K562 (cell line): ENCODE data around the gene STPG2. TPM values are rescaled to one million over a fixed set of nuclear protein-coding genes. Genes with fewer than 3 reads are reported as not detected.

Experiments used
- ATAC-seq: fragments of 200-7000 bp; cut with Tn5 transposase; 3 replicates; pipeline ENCODE4 v1.9.1; 2020; ENCODE audit warnings: moderate library complexity
- BruUV-seq: library from RNA; stranded (reverse); fragments of 400-500 nt; replicated peaks from 2 replicates; lab custom pipeline; 2021; lab: Mats Ljungman, UMichigan
- CTCF ChIA-PET: fragments of 300-600 bp; formaldehyde crosslinking; extraction: SDS; loops from one replicate; lab custom pipeline; 2021; ENCODE audit warnings: low intra/inter-chr PET ratio; lab: Yijun Ruan, JAX
- POLR2A ChIA-PET: fragments of 300-600, 350-650 bp; sonication (Branson Sonifier 250); formaldehyde crosslinking; extraction: SDS; loops from one replicate; lab custom pipeline; 2021; ENCODE audit warnings: antibody characterized with exemption, inconsistent platforms; lab: Yijun Ruan, JAX
- DNase-seq, 4 experiments: peaks; one replicate each; pipeline versions ENCODE4 v3.0.0 to v3.0.0-alpha.2; 2011 to 2018; ENCODE audit warnings: low spot score in 3 of 4, mixed read lengths in 3 of 4; ENCODE audit errors: extremely low read depth in 1 of 4
- FAIRE-seq: peaks from 2 replicates; lab custom pipeline; 2011; peaks lifted over from hg19 to GRCh38; lab: Jason Lieb, UNC
- H2AFZ ChIP-seq: 2 replicates; pipeline ENCODE4 v1.6.0; 2011; ENCODE audit warnings: low read depth, low read length, control low read depth, inconsistent platforms
- H3K27ac ChIP-seq: fragments of 200-600 bp; 3 replicates; pipeline ENCODE4 v1.8.0; 2011; ENCODE audit warnings: low read depth, mild to moderate bottlenecking, control low read depth, inconsistent platforms, low read length, moderate library complexity, mixed read lengths; ENCODE audit errors: extremely low read depth
- H3K27me3 ChIP-seq, 2 experiments: fragments of 300-600 bp in 1 of 2; 2 replicates in 1 of 2; 3 replicates in 1 of 2; pipeline versions ENCODE4 v1.6.0 to v1.8.0; 2011; ENCODE audit warnings: inconsistent platforms in 2 of 2, low read length in 2 of 2, mild to moderate bottlenecking in 1 of 2, mixed read lengths in 1 of 2, moderate library complexity in 1 of 2; ENCODE audit not compliant: control insufficient read depth in 2 of 2, insufficient read depth in 2 of 2
- H3K36me3 ChIP-seq: fragments of 300-600 bp; 3 replicates; pipeline ENCODE4 v1.8.0; 2011; ENCODE audit warnings: mild to moderate bottlenecking, low read length, inconsistent platforms; ENCODE audit not compliant: control insufficient read depth, insufficient read depth
- H3K4me1 ChIP-seq, 2 experiments: fragments of 200-600 bp in 1 of 2; replicated peaks in 1 of 2; 2 replicates in 1 of 2; 3 replicates in 1 of 2; pipeline versions ENCODE4 v1.5.1 to v1.8.0; 2011; ENCODE audit warnings: inconsistent platforms in 2 of 2, low read length in 2 of 2, mild to moderate bottlenecking in 1 of 2, mixed read lengths in 1 of 2, moderate library complexity in 1 of 2; ENCODE audit not compliant: control insufficient read depth in 2 of 2, insufficient read depth in 2 of 2
- H3K4me2 ChIP-seq: 2 replicates; pipeline ENCODE4 v1.6.1; 2011; ENCODE audit warnings: low read length, control low read depth, inconsistent platforms, mixed read lengths; ENCODE audit not compliant: insufficient read depth
- H3K4me3 ChIP-seq: fragments of 200-600 bp; sonication (generic), shearing (Covaris generic); 2 replicates; pipeline ENCODE4 v1.5.1; 2016; ENCODE audit warnings: control low read depth, inconsistent platforms
- H3K79me2 ChIP-seq: fragments of 200-600 bp; 3 replicates; pipeline ENCODE4 v1.8.0; 2011; ENCODE audit warnings: low read length, inconsistent platforms; ENCODE audit not compliant: control insufficient read depth, insufficient read depth
- H3K9ac ChIP-seq, 2 experiments: 2 replicates each; pipeline versions ENCODE4 v1.6.0 to v1.6.1; 2011; ENCODE audit warnings: low read depth in 2 of 2, low read length in 2 of 2, control low read depth in 1 of 2, inconsistent platforms in 1 of 2, mild to moderate bottlenecking in 1 of 2, mixed read lengths in 1 of 2; ENCODE audit not compliant: insufficient read depth in 1 of 2
- H3K9me1 ChIP-seq: one replicate; pipeline ENCODE4 v1.6.0; 2011; ENCODE audit warnings: inconsistent platforms, mild to moderate bottlenecking, low read length, moderate library complexity; ENCODE audit not compliant: control insufficient read depth, insufficient read depth
- H3K9me3 ChIP-seq: replicated peaks from 2 replicates; pipeline ENCODE4 v1.5.1; 2011; ENCODE audit warnings: low read depth, low read length, inconsistent platforms; ENCODE audit not compliant: control insufficient read depth, insufficient read depth
- H4K20me1 ChIP-seq: replicated peaks from 2 replicates; pipeline ENCODE4 v1.6.1; 2011; ENCODE audit warnings: low read length, inconsistent platforms, mixed read lengths; ENCODE audit not compliant: control insufficient read depth, insufficient read depth
- CHD2 ChIP-seq: IDR thresholded peaks from 2 replicates; pipeline ENCODE4 v1.6.1; 2011; ENCODE audit warnings: low read depth, low read length
- FOXP1 ChIP-seq: sonication (generic); formaldehyde crosslinking; IDR thresholded peaks from 2 replicates; pipeline ENCODE4 v1.8.0; 2022; ENCODE audit warnings: mild to moderate bottlenecking, missing genetic modification reagents
- KLF16 ChIP-seq: IDR thresholded peaks from 2 replicates; pipeline ENCODE4 v1.6.1; 2016; ENCODE audit warnings: antibody characterized with exemption
- RBM17 ChIP-seq: fragments of 200-400 bp; formaldehyde crosslinking; IDR thresholded peaks from 2 replicates; pipeline ENCODE4 v1.6.1; 2017; ENCODE audit warnings: low read depth, mild to moderate bottlenecking, low read length, borderline replicate concordance
- RFX5 ChIP-seq: IDR thresholded peaks from 2 replicates; pipeline ENCODE4 v1.6.1; 2011; ENCODE audit warnings: low read depth, mild to moderate bottlenecking, improper control_type of control experiment, low read length
- SPI1 ChIP-seq: IDR thresholded peaks from 2 replicates; pipeline ENCODE4 v1.6.1; 2011; ENCODE audit warnings: low read depth, low read length, control low read depth, borderline replicate concordance
- SRSF7 ChIP-seq: fragments of 200-400 bp; formaldehyde crosslinking; optimal IDR thresholded peaks from 2 replicates; pipeline ENCODE3; 2017; ENCODE audit warnings: mild to moderate bottlenecking, low read depth, low read length
- ZBTB1 ChIP-seq: sonication (generic); formaldehyde crosslinking; IDR thresholded peaks from 2 replicates; pipeline ENCODE4 v1.8.1; 2023; ENCODE audit warnings: missing genetic modification reagents, low read depth, mild to moderate bottlenecking, borderline replicate concordance
- ZBTB8A ChIP-seq: fragments of 450-650 bp; IDR thresholded peaks from 2 replicates; pipeline ENCODE4 v1.6.1; 2018; ENCODE audit warnings: mild to moderate bottlenecking, moderate library complexity; ENCODE audit not compliant: partially characterized antibody
- ZKSCAN3 ChIP-seq: fragments of 250-450 bp; sonication (Bioruptor Pico); IDR thresholded peaks from 2 replicates; pipeline ENCODE4 v1.4.0; 2020
- ZKSCAN8 ChIP-seq: fragments of 200-800 bp; sonication (Bioruptor generic); IDR thresholded peaks from 2 replicates; pipeline ENCODE4 v1.6.1; 2016; ENCODE audit warnings: missing genetic modification characterization, missing compliant biosample characterization
- ZNF133 ChIP-seq: fragments of 250-450 bp; sonication (Bioruptor Pico); IDR thresholded peaks from 2 replicates; pipeline ENCODE4 v1.4.0; 2020; ENCODE audit warnings: mild to moderate bottlenecking
- ZNF583 ChIP-seq: fragments of 250-450 bp; sonication (Bioruptor Pico); IDR thresholded peaks from 2 replicates; pipeline ENCODE4 v1.4.0; 2020
- WGBS: fragments of 100-300 bp; shearing (Covaris generic); methylation state at CpG from one replicate; pipeline ENCODE4 v1.1.6; 2016; ENCODE audit warnings: low coverage, mixed read lengths; ENCODE audit not compliant: insufficient coverage; ENCODE audit errors: missing lambda C conversion rate; 5-methylcytosine and 5-hydroxymethylcytosine counted together
- in situ Hi-C: fragments of 300-500 bp; cut with MboI; formaldehyde crosslinking; loops from 4 replicates; pipeline ENCODE4 v1.15.0; 2018; ENCODE audit warnings: inconsistent platforms, mixed read lengths
- intact Hi-C: fragments of 100-400 bp; cut with micrococcal nuclease; formaldehyde crosslinking; loops from 2 replicates; pipeline ENCODE4 v1.14.2; 2022
- polyA plus RNA-seq, 8 experiments: library from polyadenylated mRNA; depleted of rRNA in 4 of 8; stranded (reverse) in 5 of 8; unstranded in 3 of 8; fragments of >200 nt; fragmentation: Nextera tagmentation in 2 of 8; fragmentation: Illumina TruSeq in 1 of 8; extraction: Ambion mirVana in 2 of 8; extraction: Trizol in 1 of 8; gene quantifications; 2 replicates each; pipeline versions ENCODE4 v1.2.1 to v1.2.3, GENCODE V29; 2011 to 2014; ENCODE audit warnings: inconsistent platforms in 1 of 8, missing spikeins in 1 of 8
- total RNA-seq, 7 experiments: library from RNA; depleted of rRNA in 6 of 7; stranded (reverse); fragments of >200 nt in 6 of 7; fragmentation: Illumina TruSeq in 2 of 7; extraction: Trizol in 2 of 7; gene quantifications; 2 replicates each; pipeline versions ENCODE4 v1.2.1 to v1.2.3, GENCODE V29; 2011 to 2021; ENCODE audit warnings: low replicate concordance in 1 of 7
- TF ChIP-seq, protein P1 (sequence below), 2 experiments: fragments of 150-350 bp in 1 of 2; IDR thresholded peaks; 2 replicates each; pipeline ENCODE4 v1.6.1; 2012 to 2016; ENCODE audit warnings: low read depth in 2 of 2, low read length in 2 of 2, mild to moderate bottlenecking in 1 of 2, moderate library complexity in 1 of 2
- TF ChIP-seq, protein P2 (sequence below): fragments of 450-650 bp; IDR thresholded peaks from 2 replicates; pipeline ENCODE4 v1.6.1; 2016; ENCODE audit warnings: mild to moderate bottlenecking
- TF ChIP-seq, protein P3 (sequence below): fragments of 450-650 bp; formaldehyde crosslinking; conservative IDR thresholded peaks from 2 replicates; pipeline ENCODE4 v1.4.0; 2022; ENCODE audit warnings: mild to moderate bottlenecking, missing genetic modification characterization

The STPG2 gene
- total and polyA plus RNA-seq, 9 of the 15 experiments (the other 6 are each of a cell fraction or from before 2014, with no cell fraction given): not detected

DNA sequence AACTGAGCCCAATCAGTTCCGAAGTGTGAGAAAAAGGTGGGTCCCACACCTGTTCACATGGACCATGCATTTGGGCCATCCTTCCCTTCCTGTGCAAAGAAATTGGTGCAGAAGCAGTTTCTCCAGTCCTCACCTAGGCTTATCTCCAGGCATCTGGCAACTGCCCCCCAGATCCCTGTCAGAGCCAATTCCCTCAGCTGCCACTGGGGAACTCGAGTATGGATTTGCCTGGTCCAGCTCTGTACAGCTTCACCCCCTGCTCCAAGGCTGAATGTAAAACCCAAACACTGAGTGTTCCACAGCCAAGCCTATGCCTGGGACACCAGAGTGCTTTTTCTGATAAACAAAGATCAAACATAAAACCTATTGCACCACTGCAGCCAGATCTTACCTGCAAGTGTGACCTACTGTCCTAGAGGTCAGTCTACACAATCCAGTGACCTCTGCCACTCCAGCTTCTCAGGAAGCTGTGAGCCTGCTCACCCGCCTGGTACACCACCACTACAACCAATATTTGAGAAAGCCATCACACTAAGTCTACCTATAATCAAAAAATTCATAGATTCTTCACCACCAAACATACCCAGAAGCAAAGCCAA is 136.4 kb downstream of the STPG2 start:
- Histone ChIP-seq H3K36me3 (no peaks in the 10 kb centered on the region), H3K4me2 (no peak overlapping the region), H3K9me3 (no peaks in the 10 kb centered on the region), H3K4me1 (no peaks in the 10 kb centered on the region), H3K9ac (no peak overlapping the region), H4K20me1 (no peaks in the 10 kb centered on the region), H2AFZ (no peak overlapping the region), H3K27ac (no peak overlapping the region), H3K9me1 (no peaks in the 10 kb centered on the region), H3K4me3 (no peak overlapping the region)
- CTCF ChIA-PET: no interaction called here
- no TSS peak for BruUV-seq
- POLR2A ChIA-PET: no interaction called here
- intact Hi-C loops (no loop called here), in situ Hi-C loops (no loop called here)
- FAIRE-seq: no peak
- 3% methylated on average over 3 of the region's 3 CpGs for WGBS
- TF ChIP-seq KLF16 (no peak), ZBTB1 (CRISPR knock-in tag) (no peak), ZNF133 (CRISPR knock-in tag) (no peak), ZNF583 (no peak), CHD2 (no peak), ZBTB8A (no peak), ZKSCAN3 (no peak), SPI1 (no peak), ZKSCAN8 (CRISPR knock-in tag) (no peak), SRSF7 (no peak), RFX5 (no peak), RBM17 (no peak), FOXP1 (CRISPR knock-in tag) (no peak)
- TF ChIP-seq, protein P1, sequence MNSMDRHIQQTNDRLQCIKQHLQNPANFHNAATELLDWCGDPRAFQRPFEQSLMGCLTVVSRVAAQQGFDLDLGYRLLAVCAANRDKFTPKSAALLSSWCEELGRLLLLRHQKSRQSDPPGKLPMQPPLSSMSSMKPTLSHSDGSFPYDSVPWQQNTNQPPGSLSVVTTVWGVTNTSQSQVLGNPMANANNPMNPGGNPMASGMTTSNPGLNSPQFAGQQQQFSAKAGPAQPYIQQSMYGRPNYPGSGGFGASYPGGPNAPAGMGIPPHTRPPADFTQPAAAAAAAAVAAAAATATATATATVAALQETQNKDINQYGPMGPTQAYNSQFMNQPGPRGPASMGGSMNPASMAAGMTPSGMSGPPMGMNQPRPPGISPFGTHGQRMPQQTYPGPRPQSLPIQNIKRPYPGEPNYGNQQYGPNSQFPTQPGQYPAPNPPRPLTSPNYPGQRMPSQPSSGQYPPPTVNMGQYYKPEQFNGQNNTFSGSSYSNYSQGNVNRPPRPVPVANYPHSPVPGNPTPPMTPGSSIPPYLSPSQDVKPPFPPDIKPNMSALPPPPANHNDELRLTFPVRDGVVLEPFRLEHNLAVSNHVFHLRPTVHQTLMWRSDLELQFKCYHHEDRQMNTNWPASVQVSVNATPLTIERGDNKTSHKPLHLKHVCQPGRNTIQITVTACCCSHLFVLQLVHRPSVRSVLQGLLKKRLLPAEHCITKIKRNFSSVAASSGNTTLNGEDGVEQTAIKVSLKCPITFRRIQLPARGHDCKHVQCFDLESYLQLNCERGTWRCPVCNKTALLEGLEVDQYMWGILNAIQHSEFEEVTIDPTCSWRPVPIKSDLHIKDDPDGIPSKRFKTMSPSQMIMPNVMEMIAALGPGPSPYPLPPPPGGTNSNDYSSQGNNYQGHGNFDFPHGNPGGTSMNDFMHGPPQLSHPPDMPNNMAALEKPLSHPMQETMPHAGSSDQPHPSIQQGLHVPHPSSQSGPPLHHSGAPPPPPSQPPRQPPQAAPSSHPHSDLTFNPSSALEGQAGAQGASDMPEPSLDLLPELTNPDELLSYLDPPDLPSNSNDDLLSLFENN (IDR thresholded peaks at IDR 0.05; ENCODE audit: low read depth in 2 of 2, low read length in 2 of 2): no peak
- TF ChIP-seq, protein P2, sequence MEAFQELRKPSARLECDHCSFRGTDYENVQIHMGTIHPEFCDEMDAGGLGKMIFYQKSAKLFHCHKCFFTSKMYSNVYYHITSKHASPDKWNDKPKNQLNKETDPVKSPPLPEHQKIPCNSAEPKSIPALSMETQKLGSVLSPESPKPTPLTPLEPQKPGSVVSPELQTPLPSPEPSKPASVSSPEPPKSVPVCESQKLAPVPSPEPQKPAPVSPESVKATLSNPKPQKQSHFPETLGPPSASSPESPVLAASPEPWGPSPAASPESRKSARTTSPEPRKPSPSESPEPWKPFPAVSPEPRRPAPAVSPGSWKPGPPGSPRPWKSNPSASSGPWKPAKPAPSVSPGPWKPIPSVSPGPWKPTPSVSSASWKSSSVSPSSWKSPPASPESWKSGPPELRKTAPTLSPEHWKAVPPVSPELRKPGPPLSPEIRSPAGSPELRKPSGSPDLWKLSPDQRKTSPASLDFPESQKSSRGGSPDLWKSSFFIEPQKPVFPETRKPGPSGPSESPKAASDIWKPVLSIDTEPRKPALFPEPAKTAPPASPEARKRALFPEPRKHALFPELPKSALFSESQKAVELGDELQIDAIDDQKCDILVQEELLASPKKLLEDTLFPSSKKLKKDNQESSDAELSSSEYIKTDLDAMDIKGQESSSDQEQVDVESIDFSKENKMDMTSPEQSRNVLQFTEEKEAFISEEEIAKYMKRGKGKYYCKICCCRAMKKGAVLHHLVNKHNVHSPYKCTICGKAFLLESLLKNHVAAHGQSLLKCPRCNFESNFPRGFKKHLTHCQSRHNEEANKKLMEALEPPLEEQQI: no peak
- TF ChIP-seq, protein P3, sequence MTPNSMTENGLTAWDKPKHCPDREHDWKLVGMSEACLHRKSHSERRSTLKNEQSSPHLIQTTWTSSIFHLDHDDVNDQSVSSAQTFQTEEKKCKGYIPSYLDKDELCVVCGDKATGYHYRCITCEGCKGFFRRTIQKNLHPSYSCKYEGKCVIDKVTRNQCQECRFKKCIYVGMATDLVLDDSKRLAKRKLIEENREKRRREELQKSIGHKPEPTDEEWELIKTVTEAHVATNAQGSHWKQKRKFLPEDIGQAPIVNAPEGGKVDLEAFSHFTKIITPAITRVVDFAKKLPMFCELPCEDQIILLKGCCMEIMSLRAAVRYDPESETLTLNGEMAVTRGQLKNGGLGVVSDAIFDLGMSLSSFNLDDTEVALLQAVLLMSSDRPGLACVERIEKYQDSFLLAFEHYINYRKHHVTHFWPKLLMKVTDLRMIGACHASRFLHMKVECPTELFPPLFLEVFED: no peak
- TF ChIP-seq, all 486 proteins: peak for 0
- no peak for ATAC-seq
- Histone ChIP-seq H3K79me2 (no peaks in the 10 kb centered on the region), H3K27me3 (no peaks in the 10 kb centered on the region)
- no peak for DNase-seq
